OCI-LY1 (cell line): Measurements from ENCODE around the gene PPP1R12B.

Experiments
- EZH2 ChIP-seq: fragments of 200-600 bp; sonication (generic), shearing (Covaris generic); IDR thresholded peaks from 2 replicates; pipeline ENCODE4 v1.8.0; 2017; ENCODE audit warnings: borderline replicate concordance, mixed run types, mild to moderate bottlenecking, antibody characterized with exemption, low read length, moderate library complexity, mixed read lengths
- TF ChIP-seq, protein P1 (sequence below): fragments of 200-600 bp; sonication (generic), shearing (Covaris generic); IDR thresholded peaks from 2 replicates; pipeline ENCODE4 v1.5.1; 2017; ENCODE audit warnings: mild to moderate bottlenecking, antibody characterized with exemption, low read length, moderate library complexity, mixed read lengths

DNA sequence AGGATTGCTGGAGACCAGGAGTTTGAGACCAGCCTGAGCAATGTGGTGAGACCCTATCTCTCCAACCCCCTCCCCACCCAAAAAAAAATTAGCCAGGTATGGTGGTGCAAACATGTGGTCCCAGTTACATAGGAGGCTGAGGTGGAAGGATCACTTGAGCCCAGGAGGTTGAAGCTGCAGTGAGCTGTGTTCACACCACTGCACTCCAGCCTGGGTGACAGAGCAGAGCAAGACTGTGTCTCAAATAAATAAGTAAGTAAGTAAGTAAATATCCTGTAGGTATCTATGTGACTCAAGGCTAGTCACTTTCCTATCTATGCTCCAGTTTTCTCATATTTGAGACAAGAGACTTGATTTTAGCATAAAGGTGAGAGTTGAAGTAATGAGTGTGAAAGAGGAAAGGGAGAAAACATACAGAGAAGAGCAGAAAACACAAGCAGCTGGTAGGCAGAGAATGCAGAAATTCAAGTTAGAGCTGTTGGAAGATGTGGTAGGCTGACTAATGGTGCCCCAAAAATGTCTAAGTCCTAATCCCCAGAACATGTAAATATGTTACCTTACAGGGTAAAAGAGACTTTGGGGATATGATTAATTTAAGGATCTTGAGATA is 7.5 kb downstream of the PPP1R12B start:
- TF ChIP-seq, protein P1, sequence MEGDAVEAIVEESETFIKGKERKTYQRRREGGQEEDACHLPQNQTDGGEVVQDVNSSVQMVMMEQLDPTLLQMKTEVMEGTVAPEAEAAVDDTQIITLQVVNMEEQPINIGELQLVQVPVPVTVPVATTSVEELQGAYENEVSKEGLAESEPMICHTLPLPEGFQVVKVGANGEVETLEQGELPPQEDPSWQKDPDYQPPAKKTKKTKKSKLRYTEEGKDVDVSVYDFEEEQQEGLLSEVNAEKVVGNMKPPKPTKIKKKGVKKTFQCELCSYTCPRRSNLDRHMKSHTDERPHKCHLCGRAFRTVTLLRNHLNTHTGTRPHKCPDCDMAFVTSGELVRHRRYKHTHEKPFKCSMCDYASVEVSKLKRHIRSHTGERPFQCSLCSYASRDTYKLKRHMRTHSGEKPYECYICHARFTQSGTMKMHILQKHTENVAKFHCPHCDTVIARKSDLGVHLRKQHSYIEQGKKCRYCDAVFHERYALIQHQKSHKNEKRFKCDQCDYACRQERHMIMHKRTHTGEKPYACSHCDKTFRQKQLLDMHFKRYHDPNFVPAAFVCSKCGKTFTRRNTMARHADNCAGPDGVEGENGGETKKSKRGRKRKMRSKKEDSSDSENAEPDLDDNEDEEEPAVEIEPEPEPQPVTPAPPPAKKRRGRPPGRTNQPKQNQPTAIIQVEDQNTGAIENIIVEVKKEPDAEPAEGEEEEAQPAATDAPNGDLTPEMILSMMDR = no peak
- TF ChIP-seq EZH2 = no peak
